GM12872 (cell line): ENCODE data around the gene NXN.

Experiments used
- CTCF ChIP-seq: IDR thresholded peaks from 3 replicates; pipeline ENCODE4 v1.5.1; 2011; ENCODE audit warnings: low read depth, mild to moderate bottlenecking, low read length, moderate library complexity; ENCODE audit not compliant: insufficient read depth

Gene NXN

GRCh38 chr17:914561-914960 lies 65.0 kb downstream of the NXN start:
- no peak for TF ChIP-seq CTCF

- no peak for TF ChIP-seq CTCF
Observed at GRCh38 chr17:913207-913606, 66.4 kb downstream of the NXN start.

- TF ChIP-seq CTCF = no peak
Observed at GRCh38 chr17:909642-910323, 69.8 kb downstream of the NXN start.

GRCh38 chr17:907725-908124 lies 71.9 kb downstream of the NXN start:
- no peak for TF ChIP-seq CTCF

GRCh38 chr17:903691-904481 lies 75.7 kb downstream of the NXN start:
- no peak for TF ChIP-seq CTCF

- no peak for TF ChIP-seq CTCF
Observed at GRCh38 chr17:902463-902862, 77.1 kb downstream of the NXN start.

- TF ChIP-seq CTCF = no peak
Observed at GRCh38 chr17:901964-902363, 77.6 kb downstream of the NXN start.
